NCI-H69 (cell line): ENCODE results near the gene ZDHHC9.

Source experiments
- DNase-seq: peaks from one replicate; lab custom pipeline; 2025; lab: John Stamatoyannopoulos, UW

ZDHHC9 gene

DNA sequence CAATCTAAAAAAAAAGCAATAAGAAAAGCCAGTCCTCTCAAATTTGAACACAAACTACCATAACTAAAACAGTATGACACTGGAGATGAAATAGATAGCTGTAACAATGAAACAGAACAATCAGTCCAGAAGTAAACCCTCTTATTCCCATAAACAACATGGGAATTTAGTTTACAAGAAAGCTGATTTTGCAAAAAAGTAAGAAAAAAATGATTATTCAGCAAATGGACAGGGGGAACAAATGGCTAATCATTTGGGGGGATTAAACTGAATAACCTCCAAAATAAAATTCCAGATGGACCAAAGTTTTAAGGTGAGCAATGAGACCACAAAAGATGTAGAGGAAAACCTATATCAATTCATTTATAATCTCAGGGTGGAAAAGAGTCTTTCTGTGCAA, 80.0 kb downstream of the ZDHHC9 start:
- DNase-seq = no peak

DNA sequence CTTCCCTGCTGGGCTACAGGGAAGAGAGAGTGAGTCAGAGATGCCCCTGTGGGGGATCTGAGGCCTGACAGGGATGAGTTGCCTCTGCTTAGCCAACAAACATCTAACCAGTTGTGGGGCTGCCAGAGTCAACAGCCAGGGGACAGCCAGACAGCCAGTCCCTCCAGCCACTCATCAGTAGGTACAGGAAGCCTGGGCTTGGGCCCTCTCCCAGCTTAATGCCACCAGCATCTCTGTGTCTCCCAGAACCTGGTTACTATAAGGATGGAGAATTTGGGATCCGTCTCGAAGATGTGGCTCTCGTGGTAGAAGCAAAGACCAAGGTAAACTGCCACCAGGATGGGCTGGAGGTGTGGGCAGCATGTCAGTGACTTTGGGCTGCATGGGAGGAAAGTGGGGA, 81.2 kb downstream of the ZDHHC9 start:
- no peak for DNase-seq

DNA sequence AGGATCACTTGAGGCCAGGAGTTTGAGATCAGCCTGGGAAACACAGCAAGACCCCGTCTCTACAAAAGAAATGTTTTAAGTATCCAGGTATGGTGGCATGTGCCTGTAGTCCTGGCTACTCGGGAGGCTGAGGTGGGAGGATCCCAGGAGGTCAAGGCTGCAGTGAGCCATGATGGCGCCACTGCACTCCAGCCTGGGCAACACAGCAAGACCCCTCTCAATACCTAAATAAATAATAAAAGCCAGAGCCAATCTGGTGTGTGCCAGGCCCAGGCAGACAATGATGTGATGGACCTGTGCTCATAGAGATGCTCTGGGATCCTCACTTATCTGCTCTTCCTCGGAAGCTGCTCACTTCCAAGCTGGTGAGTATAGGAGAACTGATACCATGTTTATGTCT, 82.1 kb downstream of the ZDHHC9 start:
- DNase-seq = no peak

DNA sequence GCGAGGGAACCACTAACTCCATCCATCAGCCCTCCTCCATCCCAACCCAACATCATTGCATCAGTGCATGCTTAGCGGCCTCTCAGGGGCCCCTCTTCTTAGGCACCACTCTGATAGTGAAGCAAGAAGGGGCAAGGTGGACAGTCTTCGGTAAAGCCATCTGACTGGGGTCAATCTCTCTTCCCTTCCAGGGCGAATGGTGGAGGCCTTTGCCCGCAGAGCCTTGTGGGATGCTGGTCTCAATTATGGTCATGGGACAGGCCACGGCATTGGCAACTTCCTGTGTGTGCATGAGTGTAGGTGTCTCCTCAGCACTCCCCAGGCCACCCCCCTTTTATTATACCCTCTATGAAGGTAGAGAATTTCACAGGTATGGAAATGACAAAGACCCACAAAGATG, 82.7 kb downstream of the ZDHHC9 start:
- no peak for DNase-seq

DNA sequence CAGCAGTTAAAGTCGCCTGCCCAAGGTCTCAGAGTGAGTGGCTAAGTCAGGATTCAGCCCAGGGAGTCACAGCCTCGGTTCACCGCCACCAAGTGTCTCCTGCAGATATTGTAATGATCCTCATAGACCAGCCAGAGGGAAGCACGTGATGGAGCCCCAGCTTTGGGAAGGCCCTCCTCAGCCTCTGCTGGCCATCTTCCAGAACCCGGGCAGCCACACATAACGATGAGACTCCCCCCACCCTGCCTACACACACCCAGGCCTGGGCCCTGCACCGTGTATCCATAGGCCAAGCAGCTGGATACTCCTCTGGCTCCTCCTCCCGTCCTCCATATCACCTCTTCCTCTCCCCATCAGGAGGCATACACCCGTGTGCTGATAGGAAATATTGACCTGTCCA, 83.5 kb downstream of the ZDHHC9 start:
- no peak for DNase-seq

DNA sequence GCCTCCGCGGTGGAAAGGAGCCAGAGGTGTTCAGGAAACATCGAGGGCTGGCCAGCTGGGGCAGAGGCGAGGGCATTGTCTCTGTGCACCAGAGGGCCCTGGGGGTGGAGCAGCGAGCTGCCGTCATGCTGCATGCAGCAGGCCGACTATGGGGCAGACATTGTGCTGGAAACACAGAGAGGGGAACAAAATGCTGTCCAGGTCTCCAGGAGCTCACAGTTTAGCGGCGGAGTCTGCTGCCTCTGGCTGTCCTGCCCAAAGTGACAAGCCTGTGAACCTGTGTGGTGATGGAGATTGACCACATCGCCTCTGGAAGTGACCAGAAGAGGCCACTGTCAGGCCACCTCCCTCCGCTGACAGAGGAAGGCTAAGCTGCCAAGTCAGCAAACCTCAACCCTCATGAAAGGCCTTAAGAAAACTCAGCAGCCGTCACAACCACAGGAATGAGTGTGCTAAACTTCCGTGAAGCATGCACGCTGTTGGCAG, 84.1 kb downstream of the ZDHHC9 start:
- DNase-seq = no peak

DNA sequence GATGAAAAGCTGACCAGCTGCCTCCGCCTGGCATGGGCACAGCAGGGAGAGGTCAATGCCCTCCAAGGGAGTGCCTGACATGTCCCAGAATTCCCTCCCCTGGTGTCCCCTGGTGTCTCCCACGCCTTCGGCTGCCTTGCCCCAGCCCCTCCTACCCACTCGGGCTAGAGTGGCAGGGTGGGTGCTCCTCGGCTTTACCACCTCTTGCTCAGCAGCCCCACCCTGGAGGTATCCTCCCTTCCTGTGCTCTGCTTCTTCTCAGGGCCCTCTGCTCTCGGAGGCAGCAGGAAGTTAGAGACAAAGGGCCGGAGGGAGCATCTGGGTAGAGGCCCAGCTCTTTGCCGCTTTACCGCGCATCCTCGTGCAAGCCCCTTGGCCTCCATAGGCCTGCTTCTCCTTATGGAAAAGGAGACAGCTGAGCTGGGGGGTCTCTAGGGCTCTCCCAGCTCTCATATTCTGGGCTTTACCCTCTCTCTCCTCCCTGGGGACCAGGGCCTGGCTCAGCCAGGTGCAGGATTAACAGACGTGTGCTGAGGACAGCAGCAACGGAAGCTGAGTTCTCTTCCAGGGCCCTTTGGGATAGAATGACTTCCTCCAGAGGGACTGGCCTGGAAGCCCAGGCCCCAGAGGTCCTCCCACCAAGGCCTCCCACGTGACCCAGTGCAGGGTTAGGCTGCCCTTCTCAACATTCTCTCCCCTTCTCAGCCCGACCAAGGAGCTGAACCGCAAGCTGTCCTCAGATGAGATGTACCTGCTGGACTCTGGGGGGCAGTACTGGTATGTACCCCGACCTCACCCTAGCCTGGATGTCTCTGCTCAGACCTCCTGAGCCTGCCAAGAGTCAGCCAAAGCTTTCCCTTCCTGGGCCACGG, 87.7 kb downstream of the ZDHHC9 start:
- DNase-seq = peak; percentile 13

DNA sequence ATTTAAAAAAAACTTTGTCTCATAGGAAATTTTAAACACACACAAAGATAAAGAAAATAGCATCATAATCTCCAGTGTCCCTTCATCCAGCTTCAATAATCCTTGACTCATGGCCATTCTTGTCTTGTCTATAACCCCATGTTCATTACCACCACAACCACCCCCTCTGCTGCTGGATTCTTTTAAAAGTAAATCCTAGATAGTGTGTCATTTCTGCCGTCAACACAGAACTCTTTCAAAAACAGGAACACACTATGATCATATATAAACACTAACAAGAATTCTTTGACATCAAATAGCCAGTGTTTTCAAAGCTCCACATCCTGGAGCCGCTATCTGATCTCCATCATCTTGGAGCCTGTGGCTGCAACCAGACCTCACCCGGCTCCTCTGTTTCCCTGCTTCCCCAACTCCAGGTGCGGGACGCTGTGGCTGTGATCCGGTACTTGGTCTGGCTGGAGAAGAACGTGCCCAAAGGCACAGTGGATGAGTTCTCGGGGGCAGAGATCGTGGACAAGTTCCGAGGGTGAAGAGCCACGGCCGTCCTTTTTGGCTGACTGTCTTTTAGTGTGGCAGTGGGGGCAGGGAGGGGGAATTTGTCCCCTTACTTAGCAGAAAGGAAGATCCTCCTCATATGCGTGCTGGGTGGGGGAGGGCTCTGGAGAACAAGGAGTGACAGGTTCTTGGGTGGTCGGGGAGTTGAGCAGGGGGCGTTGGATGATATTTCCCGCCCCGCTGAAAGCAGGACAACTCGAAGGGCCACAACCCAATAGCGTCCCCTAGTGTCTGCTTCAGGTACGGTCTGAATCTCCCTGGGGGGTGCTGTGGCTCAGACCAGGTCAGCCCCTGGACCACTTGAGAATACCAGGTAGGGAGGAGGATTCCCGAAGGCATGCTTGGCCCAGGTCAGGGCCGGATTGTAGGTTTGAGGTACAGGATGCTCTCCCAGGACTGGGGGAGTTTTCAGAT, 89.3 kb downstream of the ZDHHC9 start:
- no peak for DNase-seq
